ENCODE measurements around the gene CDON. TPM values are rescaled to one million over a fixed set of nuclear protein-coding genes. Genes with fewer than 3 reads are reported as not detected.

The CDON gene
- total and polyA plus RNA-seq, 9 of the 15 experiments (the other 6 are each of a cell fraction or from before 2014, with no cell fraction given) = 0.08 to 0.64 (median 0.40) TPM

DNA sequence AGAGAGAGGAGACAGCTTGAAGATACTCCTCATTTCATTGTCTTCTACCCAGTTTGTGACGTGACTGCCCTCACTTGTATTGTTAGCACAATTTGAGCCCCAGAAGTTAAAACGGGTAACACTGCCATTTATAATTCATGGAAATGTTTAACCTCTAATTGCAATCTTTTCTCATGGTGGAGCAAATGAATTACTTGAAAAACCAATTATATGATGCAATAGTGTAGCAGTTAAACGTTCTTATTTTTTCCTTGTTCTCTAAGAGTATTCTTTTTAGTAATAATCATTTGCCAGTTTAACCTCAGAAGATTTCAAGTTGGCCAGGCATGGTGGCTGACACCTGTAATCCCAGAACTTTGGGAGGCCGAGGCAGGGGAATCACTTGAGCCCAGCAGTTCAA lies 56.6 kb downstream of the CDON start (continued):
- TF ChIP-seq, protein P1, sequence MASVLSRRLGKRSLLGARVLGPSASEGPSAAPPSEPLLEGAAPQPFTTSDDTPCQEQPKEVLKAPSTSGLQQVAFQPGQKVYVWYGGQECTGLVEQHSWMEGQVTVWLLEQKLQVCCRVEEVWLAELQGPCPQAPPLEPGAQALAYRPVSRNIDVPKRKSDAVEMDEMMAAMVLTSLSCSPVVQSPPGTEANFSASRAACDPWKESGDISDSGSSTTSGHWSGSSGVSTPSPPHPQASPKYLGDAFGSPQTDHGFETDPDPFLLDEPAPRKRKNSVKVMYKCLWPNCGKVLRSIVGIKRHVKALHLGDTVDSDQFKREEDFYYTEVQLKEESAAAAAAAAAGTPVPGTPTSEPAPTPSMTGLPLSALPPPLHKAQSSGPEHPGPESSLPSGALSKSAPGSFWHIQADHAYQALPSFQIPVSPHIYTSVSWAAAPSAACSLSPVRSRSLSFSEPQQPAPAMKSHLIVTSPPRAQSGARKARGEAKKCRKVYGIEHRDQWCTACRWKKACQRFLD (CRISPR knock-in tag; IDR thresholded peaks at IDR 0.05) = no peak
- TF ChIP-seq, protein P2, sequence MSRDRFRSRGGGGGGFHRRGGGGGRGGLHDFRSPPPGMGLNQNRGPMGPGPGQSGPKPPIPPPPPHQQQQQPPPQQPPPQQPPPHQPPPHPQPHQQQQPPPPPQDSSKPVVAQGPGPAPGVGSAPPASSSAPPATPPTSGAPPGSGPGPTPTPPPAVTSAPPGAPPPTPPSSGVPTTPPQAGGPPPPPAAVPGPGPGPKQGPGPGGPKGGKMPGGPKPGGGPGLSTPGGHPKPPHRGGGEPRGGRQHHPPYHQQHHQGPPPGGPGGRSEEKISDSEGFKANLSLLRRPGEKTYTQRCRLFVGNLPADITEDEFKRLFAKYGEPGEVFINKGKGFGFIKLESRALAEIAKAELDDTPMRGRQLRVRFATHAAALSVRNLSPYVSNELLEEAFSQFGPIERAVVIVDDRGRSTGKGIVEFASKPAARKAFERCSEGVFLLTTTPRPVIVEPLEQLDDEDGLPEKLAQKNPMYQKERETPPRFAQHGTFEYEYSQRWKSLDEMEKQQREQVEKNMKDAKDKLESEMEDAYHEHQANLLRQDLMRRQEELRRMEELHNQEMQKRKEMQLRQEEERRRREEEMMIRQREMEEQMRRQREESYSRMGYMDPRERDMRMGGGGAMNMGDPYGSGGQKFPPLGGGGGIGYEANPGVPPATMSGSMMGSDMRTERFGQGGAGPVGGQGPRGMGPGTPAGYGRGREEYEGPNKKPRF (IDR thresholded peaks at IDR 0.05; ENCODE audit: low read depth, low read length) = no peak
- TF ChIP-seq BMI1 (IDR thresholded peaks at IDR 0.05; ENCODE audit: low read length) = no peak
- TF ChIP-seq, protein P3, sequence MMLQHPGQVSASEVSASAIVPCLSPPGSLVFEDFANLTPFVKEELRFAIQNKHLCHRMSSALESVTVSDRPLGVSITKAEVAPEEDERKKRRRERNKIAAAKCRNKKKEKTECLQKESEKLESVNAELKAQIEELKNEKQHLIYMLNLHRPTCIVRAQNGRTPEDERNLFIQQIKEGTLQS (IDR thresholded peaks at IDR 0.05) = peak; percentile 28; the same call in 1 of the 2 replicates
- TF ChIP-seq, protein P3 (CRISPR knock-in tag; conservative IDR thresholded peaks at IDR 0.05) = no peak
- no peak for TF ChIP-seq SMARCB1 (IDR thresholded peaks at IDR 0.05; ENCODE audit: insufficient read length, low read depth)
- TF ChIP-seq BRF1 (IDR thresholded peaks at IDR 0.05; ENCODE audit: borderline replicate concordance, extremely low read depth, insufficient read length) = no peak
- TF ChIP-seq ARNT (IDR thresholded peaks at IDR 0.05) = no peak
- TF ChIP-seq ZNF175 (CRISPR knock-in tag; IDR thresholded peaks at IDR 0.05; ENCODE audit: low read depth) = no peak
